ENCODE data around the gene INPP4B. TPM values are rescaled to one million over a fixed set of nuclear protein-coding genes. Genes with fewer than 3 reads are reported as not detected.

INPP4B gene
- total RNA-seq, 4 donors from 2014 or later, result 38.9 to 48.7 (median 44.2) TPM

DNA sequence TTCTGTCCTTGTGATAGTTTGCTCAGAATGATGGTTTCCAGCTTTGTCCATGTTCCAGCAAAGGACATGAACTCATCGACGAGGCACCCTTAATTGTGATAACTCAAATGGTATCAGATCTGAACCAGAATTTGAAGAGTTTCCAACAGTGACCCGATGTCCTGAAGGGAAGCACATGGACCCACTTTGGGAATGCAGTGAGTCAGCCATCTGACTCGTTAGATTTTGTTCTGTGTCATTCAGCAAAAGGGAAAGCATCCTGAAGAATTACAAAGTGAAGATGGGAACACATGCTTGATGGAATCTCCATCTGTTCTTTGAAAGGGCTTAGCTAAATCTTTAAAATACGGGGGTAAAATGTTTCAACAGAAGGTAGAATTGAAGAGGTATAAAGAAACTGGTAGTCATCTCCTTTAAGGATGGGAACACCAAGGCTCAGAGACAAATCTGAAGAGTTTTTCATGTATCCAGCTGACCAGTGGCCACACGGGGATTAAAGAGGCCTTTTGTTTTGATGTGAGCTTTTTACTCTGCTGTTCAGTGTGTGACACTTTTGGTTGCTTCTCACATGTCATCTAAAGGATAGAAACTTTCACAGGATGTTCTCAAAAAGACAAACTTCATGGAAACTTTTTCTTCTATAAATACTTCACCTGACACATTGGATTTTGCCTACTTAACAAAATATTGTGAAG is 393.8 kb downstream of the INPP4B start:
- Histone ChIP-seq H3K27me3 (no peaks in the 10 kb centered on the region), H3K9me3 (no peaks in the 10 kb centered on the region), H3K4me3 (no peak overlapping the region), H3K36me3 (no peaks in the 10 kb centered on the region), H3K27ac (no peak overlapping the region), H3K4me1 (no peaks in the 10 kb centered on the region)
- DNase-seq, result no peak
- no peak for TF ChIP-seq POLR2A (IDR thresholded peaks at IDR 0.05)
- TF ChIP-seq, protein P1, sequence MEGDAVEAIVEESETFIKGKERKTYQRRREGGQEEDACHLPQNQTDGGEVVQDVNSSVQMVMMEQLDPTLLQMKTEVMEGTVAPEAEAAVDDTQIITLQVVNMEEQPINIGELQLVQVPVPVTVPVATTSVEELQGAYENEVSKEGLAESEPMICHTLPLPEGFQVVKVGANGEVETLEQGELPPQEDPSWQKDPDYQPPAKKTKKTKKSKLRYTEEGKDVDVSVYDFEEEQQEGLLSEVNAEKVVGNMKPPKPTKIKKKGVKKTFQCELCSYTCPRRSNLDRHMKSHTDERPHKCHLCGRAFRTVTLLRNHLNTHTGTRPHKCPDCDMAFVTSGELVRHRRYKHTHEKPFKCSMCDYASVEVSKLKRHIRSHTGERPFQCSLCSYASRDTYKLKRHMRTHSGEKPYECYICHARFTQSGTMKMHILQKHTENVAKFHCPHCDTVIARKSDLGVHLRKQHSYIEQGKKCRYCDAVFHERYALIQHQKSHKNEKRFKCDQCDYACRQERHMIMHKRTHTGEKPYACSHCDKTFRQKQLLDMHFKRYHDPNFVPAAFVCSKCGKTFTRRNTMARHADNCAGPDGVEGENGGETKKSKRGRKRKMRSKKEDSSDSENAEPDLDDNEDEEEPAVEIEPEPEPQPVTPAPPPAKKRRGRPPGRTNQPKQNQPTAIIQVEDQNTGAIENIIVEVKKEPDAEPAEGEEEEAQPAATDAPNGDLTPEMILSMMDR (IDR thresholded peaks at IDR 0.05), result no peak

DNA sequence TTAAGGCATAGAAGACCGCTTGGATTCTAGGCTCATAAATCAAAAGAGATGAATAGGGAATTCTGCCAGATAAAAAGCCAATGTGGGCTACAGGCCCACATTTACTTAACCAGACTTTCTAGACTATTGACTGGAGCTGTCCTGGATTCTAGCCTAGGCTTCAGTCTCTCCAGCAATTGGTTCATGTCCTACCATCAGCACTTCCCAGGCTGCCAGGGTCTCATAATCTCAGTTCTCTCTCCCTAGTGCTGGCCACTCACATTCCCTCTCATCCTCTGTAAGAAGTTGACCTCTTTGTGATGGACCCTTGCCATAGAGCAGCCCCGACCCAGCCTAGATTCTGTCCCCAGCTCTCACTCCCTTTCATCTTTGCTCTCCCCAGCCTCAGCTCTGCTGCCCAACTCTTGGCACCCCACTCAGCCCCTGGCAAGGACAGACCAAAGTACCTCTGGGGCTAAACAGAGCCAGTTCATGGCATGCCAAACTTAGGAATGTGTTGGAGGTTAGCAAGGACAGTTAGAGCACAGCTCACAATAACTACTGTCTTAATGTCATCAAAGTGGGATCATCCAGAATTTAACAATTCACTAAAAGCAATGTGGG is 396.2 kb downstream of the INPP4B start:
- TF ChIP-seq POLR2A (IDR thresholded peaks at IDR 0.05), result no peak
- TF ChIP-seq, protein P1 (IDR thresholded peaks at IDR 0.05), result no peak
- H3K9me3 ChIP-seq, result no peaks in the 10 kb centered on the region
- no peak overlapping the region for H3K27ac ChIP-seq
- H3K4me3 ChIP-seq, result no peak overlapping the region
- H3K36me3 ChIP-seq, result no peaks in the 10 kb centered on the region
- DNase-seq, result no peak
- no peaks in the 10 kb centered on the region for H3K27me3 ChIP-seq
- H3K4me1 ChIP-seq, result no peaks in the 10 kb centered on the region

DNA sequence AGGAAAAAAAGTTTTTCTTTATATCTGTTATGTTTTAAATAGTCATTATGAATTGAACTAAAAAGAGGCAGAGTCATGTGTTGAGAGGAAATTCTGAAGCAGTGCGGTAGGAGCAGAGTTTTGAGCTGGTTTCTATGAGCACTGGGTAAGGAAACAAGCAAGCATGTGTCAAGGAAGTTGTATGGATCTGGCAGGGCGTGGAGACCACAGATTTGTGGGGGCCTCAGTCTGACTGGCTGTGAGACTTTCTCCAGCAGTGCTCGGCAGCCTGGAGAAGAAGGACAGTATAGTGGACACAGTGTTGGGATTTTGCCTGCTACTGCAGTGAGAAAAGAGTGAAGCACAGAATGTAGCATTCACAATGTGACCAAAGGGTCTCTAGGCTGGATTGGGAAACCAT is 399.1 kb downstream of the INPP4B start:
- no peak for TF ChIP-seq POLR2A (IDR thresholded peaks at IDR 0.05)
- TF ChIP-seq, protein P1 (IDR thresholded peaks at IDR 0.05), result no peak
- H3K36me3 ChIP-seq, result no peaks in the 10 kb centered on the region
- no peaks in the 10 kb centered on the region for H3K9me3 ChIP-seq
- no peaks in the 10 kb centered on the region for H3K27me3 ChIP-seq
- no peaks in the 10 kb centered on the region for H3K4me1 ChIP-seq
- H3K27ac ChIP-seq, result no peak overlapping the region
- H3K4me3 ChIP-seq, result no peak overlapping the region
- no peak for DNase-seq

DNA sequence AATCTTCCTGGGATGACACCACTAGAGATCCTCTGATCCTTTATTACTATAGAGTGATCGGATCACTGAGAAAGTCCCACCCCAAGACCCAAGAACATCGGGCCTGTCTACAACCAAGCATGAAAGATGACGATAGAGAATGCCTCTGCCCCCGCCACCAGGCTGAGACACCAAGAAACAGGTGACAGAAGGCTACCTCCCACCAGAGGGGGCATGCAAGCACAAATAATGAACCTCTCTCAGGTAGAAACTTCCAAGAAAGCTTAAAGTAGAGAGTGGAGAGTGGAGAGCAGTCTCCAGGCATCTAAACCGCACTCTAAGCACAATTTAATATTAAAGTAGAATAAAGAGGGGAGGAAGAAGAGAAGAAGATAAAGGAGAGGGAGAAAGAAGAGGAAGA is 402.6 kb downstream of the INPP4B start:
- H3K36me3 ChIP-seq, result no peaks in the 10 kb centered on the region
- H3K9me3 ChIP-seq, result no peaks in the 10 kb centered on the region
- TF ChIP-seq, protein P1 (IDR thresholded peaks at IDR 0.05), result no peak
- TF ChIP-seq POLR2A (IDR thresholded peaks at IDR 0.05), result no peak
- no peak overlapping the region for H3K27ac ChIP-seq
- no peak for DNase-seq
- no peak overlapping the region for H3K4me3 ChIP-seq
- no peaks in the 10 kb centered on the region for H3K4me1 ChIP-seq
- H3K27me3 ChIP-seq, result no peaks in the 10 kb centered on the region

DNA sequence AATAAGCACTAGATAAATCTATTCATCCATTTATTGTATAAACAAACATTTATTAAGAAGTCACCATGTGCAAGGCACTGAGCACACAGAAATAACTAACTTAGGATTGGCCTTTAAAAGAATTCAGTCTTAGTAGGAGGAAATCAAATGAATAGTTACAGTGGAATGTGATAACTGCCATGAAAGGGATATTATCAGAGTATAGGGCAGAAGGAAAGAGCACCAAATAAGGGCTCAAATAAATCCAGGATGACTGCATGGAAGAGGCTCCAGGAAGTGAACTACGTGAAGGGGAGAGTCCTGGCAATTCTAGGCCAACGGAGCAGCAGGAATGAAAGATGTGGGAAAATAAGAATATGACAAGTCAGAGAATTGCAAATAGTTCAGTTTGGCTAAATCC is 406.0 kb downstream of the INPP4B start:
- TF ChIP-seq, protein P1 (IDR thresholded peaks at IDR 0.05), result no peak
- TF ChIP-seq POLR2A (IDR thresholded peaks at IDR 0.05), result no peak
- Histone ChIP-seq H3K27me3 (no peaks in the 10 kb centered on the region), H3K9me3 (no peaks in the 10 kb centered on the region), H3K4me1 (no peaks in the 10 kb centered on the region), H3K36me3 (no peaks in the 10 kb centered on the region), H3K27ac (no peak overlapping the region), H3K4me3 (no peak overlapping the region)
- DNase-seq, result no peak

Measured in Peyer's patch (tissue), 4 donors.